ENCODE measurements around the gene SCN4B. TPM values are rescaled to one million over a fixed set of nuclear protein-coding genes. Genes with fewer than 3 reads are reported as not detected.

The SCN4B gene
- total and polyA plus RNA-seq, 2 of the 4 experiments (the other 2 are of a cell fraction): 0.18 to 0.44 TPM

- Histone ChIP-seq H2BK20ac (ENCODE audit: low read depth, low read length) (no peak overlapping the region), H4K5ac (ENCODE audit: low read depth, low read length) (no peak overlapping the region), H3K4me1 (ENCODE audit: control insufficient read depth, insufficient read depth, low read length) (no peaks in the 10 kb centered on the region), H2AK5ac (ENCODE audit: low read depth, low read length) (no peak overlapping the region), H3K79me1 (ENCODE audit: low read depth in 1 of 2, low read length in 2 of 2) (no peaks in the 10 kb centered on the region), H4K20me1 (ENCODE audit: insufficient read depth, low read length) (no peaks in the 10 kb centered on the region), H3K9me1 (ENCODE audit: insufficient read depth, low read length) (no peaks in the 10 kb centered on the region), H3K23ac (ENCODE audit: low read depth, low read length) (no peak overlapping the region), H3K18ac (ENCODE audit: low read depth, low read length) (no peak overlapping the region), H3K36me3 (ENCODE audit: control insufficient read depth, insufficient read depth, low read length) (no peaks in the 10 kb centered on the region), H3K56ac (ENCODE audit: extremely low read depth, insufficient read depth, low read length) (no peak overlapping the region), H3K27me3 (ENCODE audit: control insufficient read depth, insufficient read depth, low read length) (peaks cover 2% of the 10 kb centered on the region), H2BK15ac (ENCODE audit: low read depth, low read length) (no peak overlapping the region), H2AFZ (replicated peaks; ENCODE audit: low read length, poor library complexity) (no peak overlapping the region), H2AK9ac (replicated peaks; ENCODE audit: low read depth, low read length, poor library complexity) (no peak overlapping the region), H3K9ac (ENCODE audit: low read depth, low read length) (no peak overlapping the region), H4K91ac (ENCODE audit: insufficient read depth, low read depth, low read length) (no peak overlapping the region), H2BK5ac (ENCODE audit: low read depth, low read length, poor library complexity, severe bottlenecking) (no peak overlapping the region), H3K4me2 (ENCODE audit: low read depth, low read length) (no peak overlapping the region), H4K8ac (ENCODE audit: low read depth in 2 of 2, low read length in 2 of 2) (no peak overlapping the region), H3K27ac (ENCODE audit: insufficient read depth, low read length) (no peak overlapping the region), H3K14ac (replicated peaks; ENCODE audit: low read depth, low read length) (no peak overlapping the region), H3K9me3 (ENCODE audit: control insufficient read depth, insufficient read depth, low read length) (no peaks in the 10 kb centered on the region), H3K4ac (ENCODE audit: low read depth, low read length) (no peak overlapping the region), H3K4me3 (ENCODE audit: insufficient read depth, low read depth, low read length) (no peak overlapping the region), H2BK120ac (ENCODE audit: low read depth, low read length) (no peak overlapping the region)
- POLR2A ChIA-PET (ENCODE audit: unreplicated experiment): no interaction called here
- WGBS, 2 experiments (ENCODE audit: extremely low coverage in 2 of 2, insufficient read length in 1 of 2): 38% methylated on average over 4 of the region's 9 CpGs; no CpG with 5 or more reads in 1 of the 2 experiments
- in situ Hi-C loops (cut with MboI; ENCODE audit: low sequenced_read_pairs): no loop called here
- no TSS peak for BruUV-seq (replicated peaks)
- CTCF ChIA-PET: no interaction called here
- TF ChIP-seq SMC3 (IDR thresholded peaks at IDR 0.05; ENCODE audit: low read depth, low read length) (no peak), ELK1 (IDR thresholded peaks at IDR 0.05; ENCODE audit: borderline replicate concordance, low read depth, low read length) (no peak), CHD1 (IDR thresholded peaks at IDR 0.05; ENCODE audit: low read depth, low read length) (no peak), RAD21 (IDR thresholded peaks at IDR 0.05; ENCODE audit: low read length) (no peak), NFE2L2 (IDR thresholded peaks at IDR 0.05; ENCODE audit: low read depth, low read length) (no peak), FOS (IDR thresholded peaks at IDR 0.05; ENCODE audit: low read depth, low read length) (no peak), MXI1 (IDR thresholded peaks at IDR 0.05; ENCODE audit: borderline replicate concordance, low read depth, low read length) (no peak), USF2 (IDR thresholded peaks at IDR 0.05; ENCODE audit: low read depth, low read length) (no peak), POLR2A (IDR thresholded peaks at IDR 0.05; ENCODE audit: low read depth, low read length) (no peak), MAFK (IDR thresholded peaks at IDR 0.05; ENCODE audit: low read depth, low read length) (no peak), RCOR1 (IDR thresholded peaks at IDR 0.05; ENCODE audit: insufficient replicate concordance, low read length) (no peak), RFX5 (IDR thresholded peaks at IDR 0.05; ENCODE audit: low read depth, low read length) (no peak)
- DNase-seq: no peak
- intact Hi-C loops (cut with micrococcal nuclease): no loop called here
- dilution Hi-C loops (cut with HindIII; ENCODE audit: low sequenced_read_pairs, unreplicated experiment): no loop called here
- no peak for ATAC-seq (ENCODE audit: low read depth)
Measured at GRCh38 chr11:118117790-118118601, 34.6 kb downstream of the SCN4B start.
